ENCODE measurements around the gene RBM43. TPM values are rescaled to one million over a fixed set of nuclear protein-coding genes. Genes with fewer than 3 reads are reported as not detected.

The RBM43 gene
- total and polyA plus RNA-seq, 9 of the 15 experiments (the other 6 are each of a cell fraction or from before 2014, with no cell fraction given) = 1.3 to 6.9 (median 3.8) TPM

GRCh38 chr2:151238527-151239487 is 22.9 kb downstream of the RBM43 start:
- Histone ChIP-seq H3K27ac (ENCODE audit: extremely low read depth, low read depth, low read length) (no peak overlapping the region), H3K36me3 (ENCODE audit: control insufficient read depth, insufficient read depth, low read length) (no peaks in the 10 kb centered on the region), H3K9me3 (replicated peaks; ENCODE audit: control insufficient read depth, insufficient read depth, low read depth, low read length) (no peaks in the 10 kb centered on the region), H2AFZ (ENCODE audit: low read depth, low read length) (no peak overlapping the region), H3K79me2 (ENCODE audit: control insufficient read depth, insufficient read depth, low read length) (no peaks in the 10 kb centered on the region), H4K20me1 (replicated peaks; ENCODE audit: control insufficient read depth, insufficient read depth, low read length) (no peaks in the 10 kb centered on the region), H3K9me1 (ENCODE audit: control insufficient read depth, insufficient read depth, low read length) (no peaks in the 10 kb centered on the region), H3K4me2 (ENCODE audit: insufficient read depth, low read length) (no peak overlapping the region), H3K9ac (ENCODE audit: insufficient read depth in 1 of 2, low read depth in 2 of 2, low read length in 2 of 2) (no peak overlapping the region), H3K4me1 (replicated peaks in 1 of 2; ENCODE audit: control insufficient read depth in 2 of 2, insufficient read depth in 2 of 2, low read length in 2 of 2) (no peaks in the 10 kb centered on the region), H3K27me3 (ENCODE audit: control insufficient read depth in 2 of 2, insufficient read depth in 2 of 2, low read length in 2 of 2) (peaks cover 2 to 4% of the 10 kb centered on the region in 2 experiments; a peak in 2 of 5 replicates), H3K4me3 (no peak overlapping the region)
- ChIA-PET POLR2A (interaction anchor here (0.7 to 1.6 kb wide), 4 partner anchors 14 to 1651 kb away, joined by 3 to 4 read pairs (median 4); partner anchors contain the start of gene MMADHC), CTCF (ENCODE audit: low intra/inter-chr PET ratio) (interaction anchor here (0.8 to 2.1 kb wide), 4 partner anchors 45 to 1641 kb away, joined by 3 to 19 read pairs (median 4); no protein-coding TSS in a partner anchor)
- BruUV-seq (replicated peaks) = no TSS peak
- ATAC-seq (peak; percentile 81), DNase-seq (ENCODE audit: extremely low read depth in 1 of 4, low spot score in 3 of 4) (peak; percentile 62 to 73 (median 67)), FAIRE-seq (peak; percentile 87)
- intact Hi-C loops (cut with micrococcal nuclease) (loop anchor here (1.0 kb wide), 1 partner anchor 1642 kb away; no protein-coding TSS in a partner anchor), in situ Hi-C loops (cut with MboI) (loop anchor here (5.0 kb wide), 1 partner anchor 1642 kb away; no protein-coding TSS in a partner anchor)
- 3% methylated on average over 6 of the region's 6 CpGs for WGBS (ENCODE audit: insufficient coverage, low coverage, missing lambda C conversion rate)
- peak; percentile 33; the same call in 1 of the 2 replicates for TF ChIP-seq TFAP4 (CRISPR knock-in tag; IDR thresholded peaks at IDR 0.05; ENCODE audit: borderline replicate concordance)
- TF ChIP-seq ZSCAN29 (IDR thresholded peaks at IDR 0.05) = no peak
- peak; percentile 85 for TF ChIP-seq SMC3 (conservative IDR thresholded peaks at IDR 0.05; ENCODE audit: insufficient read depth, low read depth, low read length)
- no peak for TF ChIP-seq WHSC1 (IDR thresholded peaks at IDR 0.05; ENCODE audit: low read length)
- peak; percentile 94 to 96 for TF ChIP-seq RAD21 (CRISPR knock-in tag; conservative IDR thresholded peaks at IDR 0.05 in 1 of 2, IDR thresholded peaks at IDR 0.05 in 1 of 2)
- no peak for TF ChIP-seq HNRNPLL (IDR thresholded peaks at IDR 0.05; ENCODE audit: low read depth, low read length, poor library complexity, severe bottlenecking)
- TF ChIP-seq KLF16 (IDR thresholded peaks at IDR 0.05) = peak; percentile 62; the same call in 1 of the 2 replicates
- peak; percentile 72; the same call in 1 of the 2 replicates for TF ChIP-seq REST (IDR thresholded peaks at IDR 0.05; ENCODE audit: borderline replicate concordance)
- no peak for TF ChIP-seq REST (CRISPR knock-in tag; IDR thresholded peaks at IDR 0.05; ENCODE audit: low read depth)
- TF ChIP-seq CEBPG (CRISPR knock-in tag; IDR thresholded peaks at IDR 0.05) = no peak
- peak in 1 of 2 experiments; percentile 57; a peak in 2 of 4 replicates for TF ChIP-seq CEBPG (tag; conservative IDR thresholded peaks at IDR 0.05 in 1 of 2, IDR thresholded peaks at IDR 0.05 in 1 of 2)

All from K562 (cell line).